Activated T-cell treated with anti-CD3 and anti-CD28 coated beads for 24 hours (primary cell): ENCODE data around the gene PPP1R15A.
A peak's percentile ranks its signal among the peaks of the same experiment; 100 is the strongest.
"Not testable (repeated sequence)": the region's sequence is repeated elsewhere in the genome, so short reads cannot be mapped to it uniquely, and the experiment has no call there.

Source experiments
- DNase-seq: peaks from one replicate; pipeline ENCODE4 v3.0.0-alpha.2; 2020; ENCODE audit warnings: low read depth

Gene PPP1R15A

DNA sequence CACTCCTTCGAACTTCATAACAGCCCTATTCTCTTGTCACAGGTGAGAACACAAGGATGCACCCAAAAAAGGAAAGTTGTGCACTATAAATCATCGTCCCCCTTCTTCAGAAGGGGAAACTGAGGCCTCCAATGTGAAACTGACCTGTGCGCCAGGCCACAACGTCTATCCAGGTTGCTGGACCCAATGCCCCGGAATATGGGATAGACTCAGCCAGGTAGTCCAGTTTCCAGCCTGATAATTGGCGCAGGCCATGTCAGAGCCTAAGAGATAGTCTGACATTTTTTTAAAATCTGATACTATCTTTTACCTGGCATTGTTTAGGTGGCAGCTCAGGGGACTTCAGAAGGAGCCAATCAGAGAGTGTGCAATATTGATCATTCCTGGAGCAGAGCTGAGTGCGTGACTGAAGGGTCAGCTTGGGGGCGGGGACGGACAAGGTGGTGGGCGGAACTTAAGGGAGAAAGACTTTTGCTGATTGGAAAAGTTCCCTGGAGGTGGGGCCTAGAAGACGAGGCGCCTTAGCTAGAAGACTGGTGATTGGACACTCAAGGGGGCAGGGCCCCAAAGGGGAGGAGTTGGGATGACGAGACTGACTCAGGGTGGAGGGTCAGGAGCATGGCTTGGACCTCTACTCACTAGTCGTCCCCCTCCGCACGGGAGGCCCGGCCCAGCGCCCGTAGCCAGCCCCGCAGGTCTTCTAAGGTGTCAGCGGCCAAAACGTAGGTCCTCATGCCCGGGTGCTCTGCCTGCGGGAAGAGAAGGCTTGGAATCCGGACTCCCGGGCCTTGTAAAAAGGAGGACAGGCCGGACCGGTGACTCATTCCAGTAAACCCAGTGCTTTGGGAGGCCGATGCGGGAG, 12.3 kb upstream of the PPP1R15A start:
- DNase-seq: no peak

DNA sequence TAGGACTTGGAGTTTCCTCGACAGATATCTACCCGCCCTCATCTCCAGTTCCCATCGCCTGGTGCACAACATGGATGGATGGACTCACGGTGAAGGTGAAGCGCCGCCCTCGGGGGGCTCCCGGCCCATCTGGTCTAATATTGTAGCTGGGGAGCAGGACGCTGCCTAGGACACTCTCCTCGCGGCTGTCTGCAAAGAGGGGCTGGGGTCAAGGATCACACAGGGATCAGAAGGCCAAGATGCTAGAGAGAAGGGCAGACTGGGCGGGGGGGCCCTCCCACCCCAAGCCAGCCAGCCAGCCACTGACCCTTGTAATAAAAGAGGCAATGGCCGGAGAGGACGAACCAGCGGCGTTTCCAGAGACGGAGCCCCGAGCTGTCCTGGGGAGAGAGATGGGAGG, 10.9 kb upstream of the PPP1R15A start:
- no peak for DNase-seq

DNA sequence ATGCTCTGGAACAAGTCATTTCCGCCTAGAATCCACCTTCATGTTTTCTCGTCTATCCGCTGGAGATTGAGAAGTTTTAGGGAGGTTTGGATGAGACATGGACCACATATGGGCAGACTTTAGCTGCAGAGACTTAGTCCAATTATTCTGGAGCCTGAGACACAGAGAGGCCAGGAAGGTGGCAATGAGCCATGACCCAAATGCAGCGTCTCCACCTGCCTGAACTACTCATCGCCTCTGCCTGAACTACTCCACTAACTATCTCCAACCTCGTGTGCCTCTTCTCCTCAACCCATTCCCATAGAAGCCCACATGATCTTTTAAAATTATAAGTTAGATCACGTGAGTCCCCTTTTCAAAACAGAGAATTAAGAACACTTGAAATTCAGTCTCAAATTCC, 9.4 kb upstream of the PPP1R15A start:
- no peak for DNase-seq

DNA sequence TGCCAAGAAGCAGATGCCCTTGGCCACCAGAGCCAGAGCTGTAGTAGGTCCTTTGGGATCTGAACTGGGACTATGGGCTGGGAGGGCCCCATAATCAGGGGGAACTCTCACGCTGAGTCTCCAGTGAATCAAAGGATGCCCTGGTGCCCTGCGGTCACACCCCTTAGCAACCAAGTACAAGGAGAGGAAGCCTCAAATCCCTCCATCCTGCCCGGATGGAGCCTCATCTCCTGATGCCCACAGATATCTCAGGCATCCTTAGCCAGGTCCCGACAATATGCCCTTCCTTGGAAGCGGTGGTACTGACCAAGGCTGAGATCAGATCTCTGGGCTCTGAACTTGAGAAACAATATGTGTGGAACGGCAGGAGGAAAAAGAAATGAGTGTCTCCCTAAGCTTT, 5.5 kb upstream of the PPP1R15A start:
- DNase-seq: no peak

DNA sequence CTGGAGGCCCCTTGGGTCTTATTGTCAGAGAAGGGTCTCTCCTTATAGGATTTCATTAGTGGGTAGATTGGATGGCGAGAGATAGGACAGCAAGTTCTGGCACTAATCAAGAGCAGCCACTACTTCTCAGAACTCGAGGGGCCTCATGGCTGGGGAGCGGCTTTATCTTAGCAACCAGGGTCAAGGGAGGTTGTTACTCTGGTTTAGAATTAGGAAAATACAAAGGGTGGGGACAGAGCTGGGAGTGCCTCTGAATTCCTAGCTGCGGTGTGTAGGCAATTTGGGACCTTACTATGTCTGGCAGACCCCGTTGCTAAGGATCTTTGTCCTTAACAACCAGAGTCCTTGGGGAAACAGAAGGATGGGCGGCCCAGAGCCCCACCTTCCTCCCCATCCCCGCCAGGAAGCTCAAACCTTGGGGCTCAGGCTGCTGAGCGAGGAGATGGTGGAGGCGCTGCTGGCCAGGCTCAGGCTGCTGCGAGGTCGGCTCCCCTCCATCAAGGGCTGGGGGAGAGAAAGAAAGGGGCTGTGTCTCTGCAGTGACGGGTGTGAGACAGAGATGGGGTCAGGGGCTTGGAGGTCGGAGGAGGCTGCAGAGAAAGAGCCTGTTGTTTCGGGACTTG, 5.0 kb upstream of the PPP1R15A start:
- no peak for DNase-seq

- no peak for DNase-seq
Measured at GRCh38 chr19:48867746-48868113, 4.5 kb upstream of the PPP1R15A start.

DNA sequence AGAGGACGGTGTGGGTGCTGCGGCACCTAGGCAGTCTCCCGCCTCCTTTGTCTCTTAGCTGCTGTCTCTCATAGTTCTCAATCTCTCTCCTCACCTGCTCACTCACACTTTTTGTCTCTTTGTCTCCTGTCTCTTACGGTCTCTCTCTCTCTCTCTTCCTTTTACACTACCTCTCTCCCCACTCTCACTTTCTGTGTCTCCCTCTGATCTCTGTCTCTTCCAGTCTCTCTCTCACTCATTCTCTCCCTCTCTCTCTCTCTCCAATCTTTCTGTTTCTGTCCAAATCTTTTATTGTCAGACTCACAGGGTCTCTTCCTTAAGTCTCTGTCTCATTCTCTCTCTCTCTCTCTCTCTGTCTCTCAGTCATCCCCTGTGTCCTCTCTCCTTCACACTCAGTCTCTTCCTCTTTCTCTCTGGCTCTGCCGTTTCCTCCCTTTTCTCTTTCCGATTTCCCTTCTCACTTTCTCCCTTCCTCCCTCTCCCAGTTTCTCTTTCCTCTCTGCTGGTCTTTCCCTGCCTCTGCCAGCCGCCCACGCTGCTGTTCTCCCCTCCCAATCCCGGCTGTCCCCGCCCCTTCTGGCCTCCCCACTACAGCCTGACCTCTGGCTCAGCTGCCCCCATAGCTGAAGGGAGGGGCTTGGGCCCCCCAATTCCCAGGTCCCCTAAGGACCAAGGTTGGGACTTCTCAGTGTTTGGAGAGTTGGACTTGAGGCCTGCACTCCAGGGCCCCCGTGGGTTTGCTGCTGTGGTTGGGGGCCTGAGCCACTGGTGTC, 3.9 kb upstream of the PPP1R15A start, which contains the start of gene PLEKHA4:
PLEKHA4 (minus strand) TSS at position 504 of the 773 bp plus-strand sequence. CDS start 997 bp downstream, outside the sequence.
- DNase-seq: no peak

- no peak for DNase-seq
Measured at GRCh38 chr19:48870048-48870447, 2.2 kb upstream of the PPP1R15A start.

DNA sequence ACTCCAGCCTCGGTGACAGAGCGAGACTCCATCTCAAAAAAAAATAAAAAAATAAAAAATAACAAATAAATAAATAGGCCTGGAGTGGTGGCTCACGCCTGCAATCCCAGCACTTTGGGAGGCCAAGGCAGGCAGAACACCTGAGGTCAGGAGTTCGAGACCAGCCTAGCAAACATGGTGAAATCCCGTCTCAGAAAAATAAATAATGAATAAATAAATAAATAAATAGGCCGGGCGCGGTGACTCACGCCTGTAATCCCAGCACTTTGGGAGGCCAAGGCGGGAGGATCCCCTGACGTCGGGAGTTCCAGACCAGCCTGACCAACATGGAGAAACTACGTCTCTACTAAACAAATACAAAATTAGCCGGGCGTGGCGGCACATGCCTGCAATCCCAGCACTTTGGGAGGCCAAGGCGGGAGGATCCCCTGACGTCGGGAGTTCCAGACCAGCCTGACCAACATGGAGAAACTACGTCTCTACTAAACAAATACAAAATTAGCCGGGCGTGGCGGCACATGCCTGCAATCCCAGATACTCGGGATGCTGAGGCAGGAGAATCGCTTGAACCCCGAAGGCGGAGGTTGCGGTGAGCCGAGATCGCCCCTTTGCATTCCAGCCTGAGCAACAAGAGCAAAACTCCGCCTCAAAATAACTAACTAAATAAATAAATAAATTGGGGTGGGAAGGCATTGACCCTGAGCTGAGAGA, 595 bp upstream of the PPP1R15A start:
- DNase-seq: not testable (repeated sequence)

- peak; percentile 67 for DNase-seq
Measured at GRCh38 chr19:48872884-48873475, 759 bp downstream of the PPP1R15A start.

DNA sequence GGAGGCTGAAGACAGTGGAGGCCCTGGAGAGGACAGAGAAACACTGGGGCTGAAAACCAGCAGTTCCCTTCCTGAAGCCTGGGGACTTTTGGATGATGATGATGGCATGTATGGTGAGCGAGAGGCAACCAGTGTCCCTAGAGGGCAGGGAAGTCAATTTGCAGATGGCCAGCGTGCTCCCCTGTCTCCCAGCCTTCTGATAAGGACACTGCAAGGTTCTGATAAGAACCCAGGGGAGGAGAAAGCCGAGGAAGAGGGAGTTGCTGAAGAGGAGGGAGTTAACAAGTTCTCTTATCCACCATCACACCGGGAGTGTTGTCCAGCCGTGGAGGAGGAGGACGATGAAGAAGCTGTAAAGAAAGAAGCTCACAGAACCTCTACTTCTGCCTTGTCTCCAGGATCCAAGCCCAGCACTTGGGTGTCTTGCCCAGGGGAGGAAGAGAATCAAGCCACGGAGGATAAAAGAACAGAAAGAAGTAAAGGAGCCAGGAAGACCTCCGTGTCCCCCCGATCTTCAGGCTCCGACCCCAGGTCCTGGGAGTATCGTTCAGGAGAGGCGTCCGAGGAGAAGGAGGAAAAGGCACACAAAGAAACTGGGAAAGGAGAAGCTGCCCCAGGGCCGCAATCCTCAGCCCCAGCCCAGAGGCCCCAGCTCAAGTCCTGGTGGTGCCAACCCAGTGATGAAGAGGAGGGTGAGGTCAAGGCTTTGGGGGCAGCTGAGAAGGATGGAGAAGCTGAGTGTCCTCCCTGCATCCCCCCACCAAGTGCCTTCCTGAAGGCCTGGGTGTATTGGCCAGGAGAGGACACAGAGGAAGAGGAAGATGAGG, 1.5 kb downstream of the PPP1R15A start:
- DNase-seq: no peak

DNA sequence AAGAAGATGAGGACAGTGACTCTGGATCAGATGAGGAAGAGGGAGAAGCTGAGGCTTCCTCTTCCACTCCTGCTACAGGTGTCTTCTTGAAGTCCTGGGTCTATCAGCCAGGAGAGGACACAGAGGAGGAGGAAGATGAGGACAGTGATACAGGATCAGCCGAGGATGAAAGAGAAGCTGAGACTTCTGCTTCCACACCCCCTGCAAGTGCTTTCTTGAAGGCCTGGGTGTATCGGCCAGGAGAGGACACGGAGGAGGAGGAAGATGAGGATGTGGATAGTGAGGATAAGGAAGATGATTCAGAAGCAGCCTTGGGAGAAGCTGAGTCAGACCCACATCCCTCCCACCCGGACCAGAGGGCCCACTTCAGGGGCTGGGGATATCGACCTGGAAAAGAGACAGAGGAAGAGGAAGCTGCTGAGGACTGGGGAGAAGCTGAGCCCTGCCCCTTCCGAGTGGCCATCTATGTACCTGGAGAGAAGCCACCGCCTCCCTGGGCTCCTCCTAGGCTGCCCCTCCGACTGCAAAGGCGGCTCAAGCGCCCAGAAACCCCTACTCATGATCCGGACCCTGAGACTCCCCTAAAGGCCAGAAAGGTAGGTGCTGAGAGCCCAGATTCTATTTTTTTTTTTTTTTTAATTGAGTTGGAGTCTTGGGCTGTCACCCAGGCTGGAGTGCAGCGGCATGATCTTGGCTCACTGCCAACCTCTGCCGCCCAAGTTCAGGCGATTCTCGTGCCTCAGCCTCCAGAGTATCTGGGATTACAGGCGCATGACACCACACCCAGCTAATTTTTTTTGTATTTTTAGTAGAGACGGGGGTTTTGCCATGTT, 2.3 kb downstream of the PPP1R15A start:
- no peak for DNase-seq

- DNase-seq: not testable (repeated sequence)
Measured at GRCh38 chr19:48876043-48876981, 4.1 kb downstream of the PPP1R15A start.

DNA sequence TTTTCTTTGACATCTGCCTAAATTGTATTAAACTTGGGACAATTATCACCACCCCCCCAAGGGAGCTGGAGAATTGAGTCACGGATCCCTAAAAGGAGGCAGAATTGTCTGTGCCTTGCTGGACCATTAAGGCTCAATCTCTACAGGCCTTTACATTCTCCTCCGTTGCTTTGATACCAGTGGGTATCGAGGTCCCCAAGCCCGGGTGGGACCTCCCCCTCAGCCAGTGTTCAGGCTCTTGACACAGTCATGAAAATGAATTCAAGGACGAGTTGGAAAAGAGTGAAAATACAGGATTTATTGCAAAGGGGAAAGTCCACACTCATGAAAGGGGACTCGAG, 5.6 kb downstream of the PPP1R15A start:
- no peak for DNase-seq

GRCh38 chr19:48878196-48879024, 6.2 kb downstream of the PPP1R15A start:
- no peak for DNase-seq

DNA sequence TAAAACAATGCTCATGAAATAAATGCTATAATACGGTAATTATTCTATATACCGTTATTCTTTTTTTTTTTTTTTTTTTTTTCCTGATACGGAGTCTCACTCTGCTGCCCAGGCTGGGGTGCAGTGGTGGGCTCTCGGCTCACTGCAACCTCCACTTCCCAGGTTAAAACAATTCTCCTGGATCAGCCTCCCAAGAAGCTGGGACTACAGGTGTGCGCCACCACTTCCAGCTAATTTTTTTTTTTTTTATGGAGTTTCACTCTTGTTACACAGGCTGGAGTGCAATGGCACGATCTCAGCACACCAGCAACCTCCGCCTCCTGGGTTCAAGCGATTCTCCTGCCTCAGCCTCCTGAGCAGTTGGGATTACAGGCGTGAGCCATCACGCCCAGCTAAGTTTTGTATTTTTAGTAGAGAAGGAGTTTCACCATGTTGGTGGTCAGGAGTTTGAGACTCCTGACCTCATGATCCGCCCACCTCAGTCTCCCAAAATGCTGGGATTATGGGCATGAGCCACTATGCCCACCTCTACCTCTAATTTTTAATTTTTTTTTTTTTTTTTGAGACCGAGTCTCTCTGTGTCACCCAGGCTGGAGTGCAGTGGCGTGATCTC, 6.9 kb downstream of the PPP1R15A start:
- DNase-seq: no peak

GRCh38 chr19:48879696-48880095, 7.5 kb downstream of the PPP1R15A start:
- DNase-seq: not testable (repeated sequence)
